ENCODE data around the gene FGD4.

FGD4 gene

GRCh38 chr12:32413412-32413811, 14.1 kb downstream of the FGD4 start:
- DNase-seq: no peak

GRCh38 chr12:32418221-32418620, 18.9 kb downstream of the FGD4 start:
- no peak for DNase-seq

- no peak for DNase-seq
Measured at GRCh38 chr12:32418903-32419519, 19.7 kb downstream of the FGD4 start.

- DNase-seq: no peak
Measured at GRCh38 chr12:32419520-32419960, 20.2 kb downstream of the FGD4 start.

GRCh38 chr12:32420356-32420755, 21.0 kb downstream of the FGD4 start:
- DNase-seq: no peak

- no peak for DNase-seq
Measured at GRCh38 chr12:32423559-32423958, 24.2 kb downstream of the FGD4 start.

GRCh38 chr12:32431025-32431424, 31.7 kb downstream of the FGD4 start:
- no peak for DNase-seq

- no peak for DNase-seq
Measured at GRCh38 chr12:32435921-32436705, 36.8 kb downstream of the FGD4 start.

GRCh38 chr12:32437095-32437515, 37.7 kb downstream of the FGD4 start:
- DNase-seq: no peak

GRCh38 chr12:32440120-32440865, 40.9 kb downstream of the FGD4 start:
- no peak for DNase-seq

- DNase-seq: no peak
Measured at GRCh38 chr12:32443491-32443890, 44.1 kb downstream of the FGD4 start.

GRCh38 chr12:32444895-32445294, 45.5 kb downstream of the FGD4 start:
- no peak for DNase-seq

GRCh38 chr12:32445356-32445755, 46.0 kb downstream of the FGD4 start:
- DNase-seq: no peak

GRCh38 chr12:32446316-32447119, 47.2 kb downstream of the FGD4 start:
- DNase-seq: no peak

- no peak for DNase-seq
Measured at GRCh38 chr12:32448586-32448985, 49.2 kb downstream of the FGD4 start.

- DNase-seq: no peak
Measured at GRCh38 chr12:32450363-32450762, 51.0 kb downstream of the FGD4 start.

GRCh38 chr12:32450768-32451167, 51.4 kb downstream of the FGD4 start:
- no peak for DNase-seq

GRCh38 chr12:32451816-32452215, 52.5 kb downstream of the FGD4 start:
- no peak for DNase-seq

GRCh38 chr12:32454075-32454474, 54.7 kb downstream of the FGD4 start:
- no peak for DNase-seq

GRCh38 chr12:32454866-32455265, 55.5 kb downstream of the FGD4 start:
- no peak for DNase-seq

- DNase-seq: peak; percentile 14
Measured at GRCh38 chr12:32455607-32456071, 56.3 kb downstream of the FGD4 start.

GRCh38 chr12:32457251-32458025, 58.1 kb downstream of the FGD4 start:
- no peak for DNase-seq

Data from CD4-positive, alpha-beta T cell treated with Interleukin-17A for 4 hours (primary cell).